Keratinocyte (primary cell): ENCODE measurements around the gene MCF2L2. TPM values are rescaled to one million over a fixed set of nuclear protein-coding genes. Genes with fewer than 3 reads are reported as not detected.

Source experiments
- DNase-seq: peaks from one replicate; pipeline ENCODE4 v3.0.0-alpha.2; 2011; ENCODE audit warnings: low read depth, missing footprints, low spot score
- FAIRE-seq: peaks from 2 replicates; lab custom pipeline; 2011; peaks lifted over from hg19 to GRCh38; lab: Jason Lieb, UNC
- H2AFZ ChIP-seq: 2 replicates; pipeline ENCODE4 v1.6.0; 2012; ENCODE audit warnings: low read length, control low read depth, inconsistent platforms; ENCODE audit not compliant: control insufficient read depth
- H3K27ac ChIP-seq: 2 replicates; pipeline ENCODE4 v1.5.1; 2011; ENCODE audit warnings: low read length; ENCODE audit not compliant: control insufficient read depth, insufficient read depth
- H3K27me3 ChIP-seq: 3 replicates; pipeline ENCODE4 v1.6.0; 2011; ENCODE audit warnings: low read length; ENCODE audit not compliant: control insufficient read depth, insufficient read depth; ENCODE audit errors: extremely low read depth
- H3K36me3 ChIP-seq, 2 experiments: 2 replicates in 1 of 2; 3 replicates in 1 of 2; pipeline ENCODE4 v1.5.1; 2011; ENCODE audit warnings: low read length in 2 of 2, mild to moderate bottlenecking in 1 of 2; ENCODE audit not compliant: control insufficient read depth in 2 of 2, insufficient read depth in 2 of 2; ENCODE audit errors: extremely low read depth in 1 of 2
- H3K4me1 ChIP-seq: 3 replicates; pipeline ENCODE4 v1.5.1; 2011; ENCODE audit warnings: low read length; ENCODE audit not compliant: control insufficient read depth, insufficient read depth; ENCODE audit errors: extremely low read depth
- H3K4me2 ChIP-seq: 3 replicates; pipeline ENCODE4 v1.6.0; 2011; ENCODE audit warnings: low read depth, low read length; ENCODE audit not compliant: control insufficient read depth, insufficient read depth; ENCODE audit errors: extremely low read depth
- H3K4me3 ChIP-seq, 3 experiments: fragments of 200-600 bp in 1 of 3; sonication (generic) in 1 of 3; 2 replicates in 2 of 3; 3 replicates in 1 of 3; pipeline ENCODE4 v1.5.1; 2011 to 2016; ENCODE audit warnings: low read length in 3 of 3, mild to moderate bottlenecking in 3 of 3, control low read depth in 2 of 3, inconsistent platforms in 1 of 3, low read depth in 1 of 3, mixed read lengths in 1 of 3, mixed run types in 1 of 3, moderate library complexity in 1 of 3; ENCODE audit not compliant: control insufficient read depth in 2 of 3, insufficient read depth in 2 of 3; ENCODE audit errors: extremely low read depth in 1 of 3
- H3K79me2 ChIP-seq: 2 replicates; pipeline ENCODE4 v1.6.0; 2012; ENCODE audit warnings: low read length; ENCODE audit not compliant: control insufficient read depth, insufficient read depth
- H3K9ac ChIP-seq: 3 replicates; pipeline ENCODE4 v1.6.0; 2011; ENCODE audit warnings: low read length; ENCODE audit not compliant: control insufficient read depth, insufficient read depth; ENCODE audit errors: extremely low read depth
- H3K9me1 ChIP-seq: 3 replicates; pipeline ENCODE4 v1.6.0; 2011; ENCODE audit warnings: low read length; ENCODE audit not compliant: control insufficient read depth, insufficient read depth; ENCODE audit errors: extremely low read depth
- H3K9me3 ChIP-seq: 2 replicates; pipeline ENCODE4 v1.5.1; 2012; ENCODE audit warnings: low read depth, low read length; ENCODE audit not compliant: control insufficient read depth
- H4K20me1 ChIP-seq: 3 replicates; pipeline ENCODE4 v1.6.0; 2011; ENCODE audit warnings: low read length; ENCODE audit not compliant: control insufficient read depth, insufficient read depth; ENCODE audit errors: extremely low read depth
- CTCF ChIP-seq, 3 experiments: IDR thresholded peaks in 1 of 3; conservative IDR thresholded peaks in 1 of 3; optimal IDR thresholded peaks in 1 of 3; 2 replicates in 2 of 3; 3 replicates in 1 of 3; pipeline versions ENCODE3 to v1.5.1; 2011; ENCODE audit warnings: low read length in 3 of 3, mild to moderate bottlenecking in 3 of 3, moderate library complexity in 2 of 3, control low read depth in 1 of 3, inconsistent platforms in 1 of 3; ENCODE audit not compliant: insufficient read depth in 2 of 3; ENCODE audit errors: extremely low read depth in 1 of 3
- EZH2 ChIP-seq: IDR thresholded peaks from one replicate; pipeline ENCODE4 v1.6.1; 2012; ENCODE audit warnings: inconsistent platforms, mild to moderate bottlenecking, low read length, moderate library complexity
- dilution Hi-C: fragments of 300-500 bp; cut with MboI; formaldehyde crosslinking; loops from one replicate; pipeline ENCODE4 v1.7.0; 2020; ENCODE audit warnings: low sequenced_read_pairs; ENCODE audit not compliant: extremely low pct_ligation_motif_present
- polyA plus RNA-seq, 5 experiments: library from polyadenylated mRNA; depleted of rRNA in 3 of 5; stranded (reverse) in 3 of 5; stranded (forward) in 1 of 5; unstranded in 1 of 5; fragments of >200 nt; gene quantifications; 1 replicate in 1 of 5; 2 replicates in 3 of 5; 3 replicates in 1 of 5; pipeline versions ENCODE4 v1.2.1 to v1.2.3, GENCODE V29; 2011 to 2012; ENCODE audit warnings: missing spikeins in 2 of 5, low read depth in 1 of 5, low replicate concordance in 1 of 5

Gene MCF2L2
- polyA plus RNA-seq, 1 donor (not counting 4 experiments of a cell fraction or from before 2014, with no cell fraction given): 0.26 TPM

- dilution Hi-C loops: no loop called here
- DNase-seq: no peak
- Histone ChIP-seq H2AFZ (no peak overlapping the region), H3K27ac (no peak overlapping the region), H3K4me2 (no peak overlapping the region), H4K20me1 (no peaks in the 10 kb centered on the region), H3K9ac (no peak overlapping the region), H3K9me1 (no peaks in the 10 kb centered on the region), H3K9me3 (no peaks in the 10 kb centered on the region), H3K4me3 (no peak overlapping the region), H3K4me1 (peaks cover 24% of the 10 kb centered on the region), H3K79me2 (no peaks in the 10 kb centered on the region), H3K36me3 (no peaks in the 10 kb centered on the region), H3K27me3 (peaks cover 11% of the 10 kb centered on the region)
- TF ChIP-seq CTCF (optimal IDR thresholded peaks at IDR 0.05 in 1 of 3, IDR thresholded peaks at IDR 0.05 in 1 of 3, conservative IDR thresholded peaks at IDR 0.05 in 1 of 3; ENCODE audit: extremely low read depth in 1 of 3, insufficient read depth in 2 of 3, low read length in 3 of 3) (no peak), EZH2 (no peak)
- no peak for FAIRE-seq
These were observed 245.4 kb downstream of the MCF2L2 start for GRCh38 chr3:183182732-183183610.

- dilution Hi-C loops: no loop called here
- Histone ChIP-seq H3K4me3 (no peak overlapping the region), H4K20me1 (no peaks in the 10 kb centered on the region), H2AFZ (no peak overlapping the region), H3K9ac (no peak overlapping the region), H3K4me1 (peaks cover 24% of the 10 kb centered on the region), H3K9me1 (no peaks in the 10 kb centered on the region), H3K79me2 (no peaks in the 10 kb centered on the region), H3K4me2 (no peak overlapping the region), H3K27me3 (peaks cover 11% of the 10 kb centered on the region), H3K9me3 (no peaks in the 10 kb centered on the region), H3K27ac (no peak overlapping the region), H3K36me3 (no peaks in the 10 kb centered on the region)
- FAIRE-seq (no peak), DNase-seq (no peak)
- no peak for TF ChIP-seq EZH2
- no peak for TF ChIP-seq CTCF (optimal IDR thresholded peaks at IDR 0.05 in 1 of 3, IDR thresholded peaks at IDR 0.05 in 1 of 3, conservative IDR thresholded peaks at IDR 0.05 in 1 of 3; ENCODE audit: extremely low read depth in 1 of 3, insufficient read depth in 2 of 3, low read length in 3 of 3)
These were observed 246.3 kb downstream of the MCF2L2 start for GRCh38 chr3:183182073-183182472.
